SK-N-SH (cell line): ENCODE data around the gene AKR1C1.
A peak's percentile ranks its signal among the peaks of the same experiment; 100 is the strongest.
"Not testable (repeated sequence)": the region's sequence is repeated elsewhere in the genome, so short reads cannot be mapped to it uniquely, and the experiment has no call there.

ENCODE experiments used
- ELF1 ChIP-seq: IDR thresholded peaks from 2 replicates; pipeline ENCODE4 v1.4.0; 2012
- EZH2phosphoT487 ChIP-seq: fragments of 200-600 bp; sonication (generic); IDR thresholded peaks from 2 replicates; pipeline ENCODE4 v1.6.1; 2017; ENCODE audit warnings: low read depth, mixed run types, mild to moderate bottlenecking, antibody characterized with exemption, moderate library complexity, borderline replicate concordance
- FOSL2 ChIP-seq: IDR thresholded peaks from 2 replicates; pipeline ENCODE4 v1.4.0; 2012; ENCODE audit warnings: low read depth, mild to moderate bottlenecking, moderate library complexity, borderline replicate concordance
- NFIC ChIP-seq: IDR thresholded peaks from 2 replicates; pipeline ENCODE4 v1.4.0; 2012; ENCODE audit warnings: borderline replicate concordance
- POLR2AphosphoS5 ChIP-seq: IDR thresholded peaks from 2 replicates; pipeline ENCODE4 v1.6.1; 2012; ENCODE audit warnings: low read depth, low read length
- RAD21 ChIP-seq: IDR thresholded peaks from 2 replicates; pipeline ENCODE4 v1.6.1; 2012; ENCODE audit warnings: mild to moderate bottlenecking, low read length
- RXRA ChIP-seq: IDR thresholded peaks from 2 replicates; pipeline ENCODE4 v1.4.0; 2012; ENCODE audit warnings: low read depth, mild to moderate bottlenecking, borderline replicate concordance
- TAF1 ChIP-seq: IDR thresholded peaks from 2 replicates; pipeline ENCODE4 v1.6.1; 2012; ENCODE audit warnings: low read depth, mild to moderate bottlenecking, low read length, moderate library complexity, borderline replicate concordance
- TF ChIP-seq, protein P1 (sequence below): fragments of 200-600 bp; sonication (generic); IDR thresholded peaks from 2 replicates; pipeline ENCODE4 v1.6.1; 2017; ENCODE audit warnings: antibody characterized with exemption, mild to moderate bottlenecking, moderate library complexity
- TF ChIP-seq, protein P2 (sequence below): fragments of 150-350 bp; IDR thresholded peaks from 2 replicates; pipeline ENCODE4 v1.6.1; 2017; ENCODE audit warnings: antibody characterized with exemption, low read length, low read depth, borderline replicate concordance

DNA sequence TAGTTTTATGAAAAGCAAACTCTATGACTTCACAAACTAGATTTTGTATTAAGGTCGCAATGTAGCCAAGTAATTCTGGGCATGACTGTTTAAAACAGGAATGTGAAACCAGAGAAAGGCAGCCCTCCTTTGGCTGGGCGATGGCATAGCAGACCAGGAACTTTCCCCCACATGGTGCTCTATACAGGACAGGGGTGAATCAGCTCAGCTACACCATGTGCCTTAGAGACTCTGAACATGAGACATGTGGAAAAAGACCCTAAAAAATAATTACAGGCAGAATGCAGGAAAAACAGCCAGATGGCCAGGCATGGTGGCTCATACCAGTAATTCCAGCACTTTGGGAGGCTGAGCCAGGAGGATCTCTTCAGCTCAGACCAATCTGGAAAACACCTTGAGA lies 20.3 kb upstream of the AKR1C1 start:
- TF ChIP-seq, protein P1, sequence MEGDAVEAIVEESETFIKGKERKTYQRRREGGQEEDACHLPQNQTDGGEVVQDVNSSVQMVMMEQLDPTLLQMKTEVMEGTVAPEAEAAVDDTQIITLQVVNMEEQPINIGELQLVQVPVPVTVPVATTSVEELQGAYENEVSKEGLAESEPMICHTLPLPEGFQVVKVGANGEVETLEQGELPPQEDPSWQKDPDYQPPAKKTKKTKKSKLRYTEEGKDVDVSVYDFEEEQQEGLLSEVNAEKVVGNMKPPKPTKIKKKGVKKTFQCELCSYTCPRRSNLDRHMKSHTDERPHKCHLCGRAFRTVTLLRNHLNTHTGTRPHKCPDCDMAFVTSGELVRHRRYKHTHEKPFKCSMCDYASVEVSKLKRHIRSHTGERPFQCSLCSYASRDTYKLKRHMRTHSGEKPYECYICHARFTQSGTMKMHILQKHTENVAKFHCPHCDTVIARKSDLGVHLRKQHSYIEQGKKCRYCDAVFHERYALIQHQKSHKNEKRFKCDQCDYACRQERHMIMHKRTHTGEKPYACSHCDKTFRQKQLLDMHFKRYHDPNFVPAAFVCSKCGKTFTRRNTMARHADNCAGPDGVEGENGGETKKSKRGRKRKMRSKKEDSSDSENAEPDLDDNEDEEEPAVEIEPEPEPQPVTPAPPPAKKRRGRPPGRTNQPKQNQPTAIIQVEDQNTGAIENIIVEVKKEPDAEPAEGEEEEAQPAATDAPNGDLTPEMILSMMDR, result peak; percentile 28; the same call in 1 of the 2 replicates
- TF ChIP-seq ELF1, TAF1, RAD21, EZH2phosphoT487, POLR2AphosphoS5, NFIC, RXRA, FOSL2: not testable (repeated sequence)
- TF ChIP-seq, protein P2, sequence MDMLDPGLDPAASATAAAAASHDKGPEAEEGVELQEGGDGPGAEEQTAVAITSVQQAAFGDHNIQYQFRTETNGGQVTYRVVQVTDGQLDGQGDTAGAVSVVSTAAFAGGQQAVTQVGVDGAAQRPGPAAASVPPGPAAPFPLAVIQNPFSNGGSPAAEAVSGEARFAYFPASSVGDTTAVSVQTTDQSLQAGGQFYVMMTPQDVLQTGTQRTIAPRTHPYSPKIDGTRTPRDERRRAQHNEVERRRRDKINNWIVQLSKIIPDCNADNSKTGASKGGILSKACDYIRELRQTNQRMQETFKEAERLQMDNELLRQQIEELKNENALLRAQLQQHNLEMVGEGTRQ, result not testable (repeated sequence)
